NB4 (cell line): Measurements from ENCODE around the gene ITGB4.

Experiments used
- DNase-seq: peaks from one replicate; pipeline ENCODE4 v3.0.0; 2010; ENCODE audit warnings: low read depth
- H3K4me3 ChIP-seq: one replicate; pipeline ENCODE4 v1.5.1; 2011; ENCODE audit warnings: mild to moderate bottlenecking, low read depth, low read length, moderate library complexity
- MYC ChIP-seq: IDR thresholded peaks from 2 replicates; pipeline ENCODE4 v1.6.1; 2011; ENCODE audit warnings: low read depth, low read length
- POLR2A ChIP-seq: IDR thresholded peaks from 2 replicates; pipeline ENCODE4 v1.6.1; 2011; ENCODE audit warnings: mild to moderate bottlenecking; ENCODE audit not compliant: insufficient read length; ENCODE audit errors: extremely low read depth
- TF ChIP-seq, protein P1 (sequence below): IDR thresholded peaks from 2 replicates; pipeline ENCODE4 v1.6.1; 2011; ENCODE audit warnings: low read depth, low read length
- TF ChIP-seq, protein P2 (sequence below): IDR thresholded peaks from one replicate; pipeline ENCODE4 v1.5.1; 2012; ENCODE audit warnings: low read depth, low read length

The ITGB4 gene

DNA sequence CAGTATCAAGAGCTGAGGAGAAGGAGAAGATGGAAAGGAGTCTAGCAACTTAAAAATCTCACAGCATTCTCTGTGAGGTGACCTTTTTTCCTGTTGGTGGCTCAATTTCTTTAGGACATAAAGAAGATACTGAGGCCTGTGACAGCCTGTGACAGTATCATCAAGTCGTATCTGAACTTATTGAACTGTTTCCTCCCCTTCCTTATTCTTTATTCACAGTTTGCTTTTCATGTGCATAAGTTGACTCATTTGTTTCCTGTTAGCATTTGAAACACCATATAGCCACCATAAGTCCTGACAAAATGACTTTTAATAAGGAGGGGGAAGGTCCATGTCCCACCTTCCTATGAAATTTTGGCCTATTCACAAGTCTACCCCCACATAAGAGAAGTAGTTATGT is 72.2 kb downstream of the ITGB4 start:
- DNase-seq = no peak
- no peak overlapping the region for H3K4me3 ChIP-seq
- TF ChIP-seq, protein P1, sequence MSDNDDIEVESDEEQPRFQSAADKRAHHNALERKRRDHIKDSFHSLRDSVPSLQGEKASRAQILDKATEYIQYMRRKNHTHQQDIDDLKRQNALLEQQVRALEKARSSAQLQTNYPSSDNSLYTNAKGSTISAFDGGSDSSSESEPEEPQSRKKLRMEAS = no peak
- TF ChIP-seq, protein P2, sequence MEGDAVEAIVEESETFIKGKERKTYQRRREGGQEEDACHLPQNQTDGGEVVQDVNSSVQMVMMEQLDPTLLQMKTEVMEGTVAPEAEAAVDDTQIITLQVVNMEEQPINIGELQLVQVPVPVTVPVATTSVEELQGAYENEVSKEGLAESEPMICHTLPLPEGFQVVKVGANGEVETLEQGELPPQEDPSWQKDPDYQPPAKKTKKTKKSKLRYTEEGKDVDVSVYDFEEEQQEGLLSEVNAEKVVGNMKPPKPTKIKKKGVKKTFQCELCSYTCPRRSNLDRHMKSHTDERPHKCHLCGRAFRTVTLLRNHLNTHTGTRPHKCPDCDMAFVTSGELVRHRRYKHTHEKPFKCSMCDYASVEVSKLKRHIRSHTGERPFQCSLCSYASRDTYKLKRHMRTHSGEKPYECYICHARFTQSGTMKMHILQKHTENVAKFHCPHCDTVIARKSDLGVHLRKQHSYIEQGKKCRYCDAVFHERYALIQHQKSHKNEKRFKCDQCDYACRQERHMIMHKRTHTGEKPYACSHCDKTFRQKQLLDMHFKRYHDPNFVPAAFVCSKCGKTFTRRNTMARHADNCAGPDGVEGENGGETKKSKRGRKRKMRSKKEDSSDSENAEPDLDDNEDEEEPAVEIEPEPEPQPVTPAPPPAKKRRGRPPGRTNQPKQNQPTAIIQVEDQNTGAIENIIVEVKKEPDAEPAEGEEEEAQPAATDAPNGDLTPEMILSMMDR = no peak
- TF ChIP-seq POLR2A = no peak
- no peak for TF ChIP-seq MYC

DNA sequence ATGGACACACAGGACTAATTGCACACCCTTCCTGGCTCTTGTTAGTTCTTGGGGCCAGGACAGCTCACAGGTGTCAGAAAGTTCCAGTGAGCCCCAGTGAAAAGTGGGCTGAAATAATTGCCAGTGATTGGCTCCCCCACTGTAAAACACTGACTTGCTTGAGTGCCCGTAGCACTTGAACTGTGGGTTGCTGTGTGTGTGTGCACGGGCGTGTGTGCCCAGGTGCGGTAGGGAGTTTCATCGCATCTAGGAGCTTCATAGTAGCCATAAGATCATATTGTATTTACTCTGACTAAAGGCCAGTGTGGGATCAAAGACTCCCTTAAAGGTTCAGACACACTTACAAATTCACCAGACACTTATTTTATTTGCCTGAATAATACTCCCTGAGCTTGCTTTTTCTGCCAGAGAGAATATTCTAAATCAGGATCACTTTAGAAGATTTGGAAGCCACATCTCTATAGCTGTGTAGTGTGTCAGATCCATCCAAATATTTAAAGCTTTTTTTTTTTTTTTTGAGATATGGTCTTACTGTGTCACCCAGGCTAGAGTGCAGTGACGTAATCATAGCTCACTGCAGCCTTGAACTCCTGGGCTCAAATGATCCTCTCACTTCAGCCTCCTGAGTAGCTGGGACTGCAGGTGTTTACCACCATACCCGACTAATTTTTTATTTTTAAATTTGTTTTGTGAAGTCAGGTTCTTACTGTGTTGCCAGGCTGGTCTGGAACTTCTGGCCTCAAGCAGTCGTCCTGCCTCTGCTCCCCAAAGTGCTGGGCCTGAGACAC is 74.8 kb downstream of the ITGB4 start:
- TF ChIP-seq MYC (no peak), POLR2A (no peak)
- TF ChIP-seq, protein P2 = no peak
- TF ChIP-seq, protein P1 = no peak
- no peak for DNase-seq
- H3K4me3 ChIP-seq = no peak overlapping the region

DNA sequence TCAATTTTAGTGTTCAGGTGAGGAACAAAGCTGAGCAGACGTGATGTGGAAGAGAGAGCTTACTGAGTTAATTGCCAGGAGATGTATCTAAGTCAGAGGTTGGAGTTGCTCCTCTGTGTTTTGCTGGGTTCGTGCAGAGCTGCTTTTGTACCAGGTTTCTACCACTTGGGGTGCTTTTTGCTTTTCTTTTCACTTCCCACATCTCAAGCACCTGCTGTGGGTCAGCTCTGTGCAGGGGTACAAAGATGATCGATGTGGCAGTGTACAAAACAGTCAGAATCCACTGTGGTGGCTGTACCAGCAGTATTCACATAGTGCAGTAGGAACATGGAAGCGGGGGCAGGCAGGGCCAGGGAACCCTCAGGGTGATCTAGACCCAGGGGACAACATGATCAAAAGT is 78.1 kb downstream of the ITGB4 start:
- H3K4me3 ChIP-seq = no peak overlapping the region

DNA sequence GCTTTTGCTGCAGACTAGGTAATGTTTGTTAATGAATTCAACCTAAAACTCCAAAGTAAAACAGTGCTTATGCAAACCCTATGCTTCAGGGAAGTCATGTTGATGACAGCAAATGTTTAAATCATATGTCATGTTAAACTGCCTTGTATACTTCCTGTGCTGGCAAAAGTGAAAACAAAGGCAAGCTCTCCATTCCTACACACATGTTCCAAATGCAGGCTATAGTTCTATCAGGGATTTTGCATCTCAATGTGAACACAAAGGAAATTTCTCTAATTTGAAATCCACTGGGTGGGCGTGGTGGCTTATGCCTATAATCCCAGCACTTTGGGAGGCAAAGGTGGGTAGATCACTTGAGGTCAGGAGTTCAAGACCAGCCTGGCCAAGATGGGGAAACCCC is 82.6 kb downstream of the ITGB4 start:
- no peak overlapping the region for H3K4me3 ChIP-seq
- TF ChIP-seq POLR2A (no peak), MYC (no peak)
- TF ChIP-seq, protein P1 = no peak
- TF ChIP-seq, protein P2 = no peak
- no peak for DNase-seq

More for the DNA sequence above, 78.1 kb downstream of the ITGB4 start:
- no peak for TF ChIP-seq POLR2A
- TF ChIP-seq, protein P1 = no peak
- TF ChIP-seq, protein P2 = no peak
- TF ChIP-seq MYC = no peak
- no peak for DNase-seq

DNA sequence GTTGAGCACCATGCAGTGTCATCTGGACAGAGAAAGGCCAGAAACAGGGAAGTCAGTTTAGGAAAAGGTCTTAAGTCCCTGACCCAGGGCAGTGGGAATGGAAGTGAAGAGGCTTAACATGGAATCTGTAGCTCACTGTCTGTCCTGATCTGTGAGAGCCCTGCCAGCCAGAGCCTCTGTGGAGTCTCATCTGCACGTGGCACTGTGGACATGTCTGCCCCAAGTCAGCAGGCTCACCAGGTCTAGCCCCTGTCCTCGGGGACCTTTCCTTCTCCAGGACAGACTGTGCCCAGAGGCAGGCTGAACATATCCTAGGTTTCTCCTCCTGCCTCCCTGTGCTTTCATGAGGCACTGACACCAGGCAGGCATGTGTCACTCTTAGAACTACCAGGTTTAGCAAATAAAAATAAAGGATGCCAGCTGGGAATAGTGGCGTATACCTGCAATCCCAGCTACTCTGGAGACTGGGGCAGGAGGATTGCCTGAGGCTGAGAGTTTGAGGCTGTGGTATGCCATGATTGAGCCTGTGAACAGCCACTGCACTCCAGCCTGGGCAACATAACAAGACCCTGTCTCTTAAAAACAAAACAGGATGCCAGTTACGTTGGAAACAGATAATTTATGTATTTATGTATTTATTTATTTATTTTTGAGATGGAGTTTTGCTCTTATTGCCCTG is 85.7 kb downstream of the ITGB4 start:
- no peak for TF ChIP-seq POLR2A
- H3K4me3 ChIP-seq = no peak overlapping the region

More for the DNA sequence above, 85.7 kb downstream of the ITGB4 start:
- no peak for DNase-seq
